Endothelial cell of umbilical vein (primary cell): ENCODE data around the gene DAO. TPM values are rescaled to one million over a fixed set of nuclear protein-coding genes. Genes with fewer than 3 reads are reported as not detected.

Experiments used
- BruUV-seq: library from RNA; stranded (reverse); fragments of 400-500 nt; replicated peaks from 2 replicates; lab custom pipeline; 2021; lab: Mats Ljungman, UMichigan
- CTCF ChIA-PET: fragments of 300-600, 350-600 bp; sonication (Branson Sonifier 250); formaldehyde crosslinking; loops from one replicate; lab custom pipeline; 2021; ENCODE audit warnings: antibody characterized with exemption, inconsistent platforms; lab: Charles Lee
- POLR2A ChIA-PET: fragments of 300-600, 350-600 bp; sonication (Branson Sonifier 250); formaldehyde crosslinking; loops from one replicate; lab custom pipeline; 2021; ENCODE audit warnings: antibody characterized with exemption, inconsistent platforms; lab: Charles Lee
- DNase-seq: peaks from one replicate; pipeline ENCODE4 v3.0.0-alpha.2; 2011; ENCODE audit warnings: low read depth, low spot score
- FAIRE-seq: peaks from 2 replicates; lab custom pipeline; 2011; peaks lifted over from hg19 to GRCh38; lab: Jason Lieb, UNC
- H2AFZ ChIP-seq: 2 replicates; pipeline ENCODE4 v1.6.0; 2012; ENCODE audit warnings: low read depth, low read length, control low read depth, inconsistent platforms
- H3K27ac ChIP-seq: 2 replicates; pipeline ENCODE4 v1.5.1; 2011; ENCODE audit warnings: low read depth, mild to moderate bottlenecking, control low read depth, low read length, moderate library complexity; ENCODE audit not compliant: insufficient read depth
- H3K27me3 ChIP-seq, 2 experiments: 2 replicates each; pipeline versions ENCODE4 v1.6.0 to v1.6.1; 2011; ENCODE audit warnings: low read length in 2 of 2, mixed read lengths in 1 of 2; ENCODE audit not compliant: control insufficient read depth in 2 of 2, insufficient read depth in 2 of 2
- H3K36me3 ChIP-seq, 2 experiments: 2 replicates in 1 of 2; 3 replicates in 1 of 2; pipeline ENCODE4 v1.5.1; 2011; ENCODE audit warnings: low read length in 2 of 2, mild to moderate bottlenecking in 1 of 2, moderate library complexity in 1 of 2; ENCODE audit not compliant: control insufficient read depth in 2 of 2, insufficient read depth in 2 of 2; ENCODE audit errors: extremely low read depth in 1 of 2
- H3K4me1 ChIP-seq: 3 replicates; pipeline ENCODE4 v1.5.1; 2011; ENCODE audit warnings: mild to moderate bottlenecking, low read length; ENCODE audit not compliant: control insufficient read depth, insufficient read depth; ENCODE audit errors: extremely low read depth
- H3K4me2 ChIP-seq: 2 replicates; pipeline ENCODE4 v1.6.1; 2011; ENCODE audit warnings: low read length, control low read depth, mixed read lengths; ENCODE audit not compliant: insufficient read depth
- H3K4me3 ChIP-seq, 3 experiments: fragments of 200-600 bp in 1 of 3; sonication (generic), shearing (Covaris generic) in 1 of 3; replicated peaks in 1 of 3; 2 replicates each; pipeline ENCODE4 v1.5.1; 2011 to 2016; ENCODE audit warnings: control low read depth in 3 of 3, low read length in 3 of 3, mild to moderate bottlenecking in 2 of 3, inconsistent platforms in 1 of 3, low read depth in 1 of 3, moderate library complexity in 1 of 3; ENCODE audit not compliant: insufficient read depth in 1 of 3
- H3K79me2 ChIP-seq: 2 replicates; pipeline ENCODE4 v1.6.0; 2012; ENCODE audit warnings: low read length, inconsistent platforms; ENCODE audit not compliant: control insufficient read depth, insufficient read depth
- H3K9ac ChIP-seq: replicated peaks from 2 replicates; pipeline ENCODE3; 2011; ENCODE audit warnings: low read length, control low read depth; ENCODE audit not compliant: insufficient read depth; ENCODE audit errors: extremely low read depth
- H3K9me1 ChIP-seq: replicated peaks from 3 replicates; pipeline ENCODE4 v1.6.0; 2011; ENCODE audit warnings: mild to moderate bottlenecking, low read length; ENCODE audit not compliant: control insufficient read depth, insufficient read depth; ENCODE audit errors: extremely low read depth
- H3K9me3 ChIP-seq: replicated peaks from 2 replicates; pipeline ENCODE4 v1.5.1; 2012; ENCODE audit warnings: low read length, inconsistent platforms; ENCODE audit not compliant: control insufficient read depth, insufficient read depth
- H4K20me1 ChIP-seq: replicated peaks from 2 replicates; pipeline ENCODE3; 2011; ENCODE audit warnings: mild to moderate bottlenecking, low read length; ENCODE audit not compliant: control insufficient read depth, insufficient read depth; ENCODE audit errors: extremely low read depth
- EZH2 ChIP-seq: IDR thresholded peaks from 2 replicates; pipeline ENCODE4 v1.6.1; 2012; ENCODE audit warnings: borderline replicate concordance, low read depth, mild to moderate bottlenecking, moderate library complexity, low read length, inconsistent platforms; ENCODE audit not compliant: severe bottlenecking
- FOS ChIP-seq: IDR thresholded peaks from 2 replicates; pipeline ENCODE4 v1.6.1; 2011; ENCODE audit warnings: mild to moderate bottlenecking, low read length, moderate library complexity, borderline replicate concordance; ENCODE audit not compliant: insufficient read depth
- GATA2 ChIP-seq: IDR thresholded peaks from 2 replicates; pipeline ENCODE4 v1.7.0; 2011; ENCODE audit warnings: low read depth, mild to moderate bottlenecking, moderate library complexity, mixed read lengths, low read length; ENCODE audit not compliant: insufficient read length, insufficient read depth
- JUN ChIP-seq: IDR thresholded peaks from 2 replicates; pipeline ENCODE4 v1.6.1; 2011; ENCODE audit warnings: borderline replicate concordance, low read depth; ENCODE audit not compliant: insufficient read length, insufficient read depth
- MYC ChIP-seq: IDR thresholded peaks from one replicate; pipeline ENCODE4 v1.6.1; 2011; ENCODE audit warnings: mild to moderate bottlenecking, low read depth, low read length
- POLR2A ChIP-seq: IDR thresholded peaks from 2 replicates; pipeline ENCODE4 v1.6.1; 2012; ENCODE audit warnings: low read depth, mild to moderate bottlenecking, control low read depth, low read length
- POLR2AphosphoS5 ChIP-seq: IDR thresholded peaks from 2 replicates; pipeline ENCODE4 v1.6.1; 2012; ENCODE audit warnings: low read depth, mild to moderate bottlenecking, control low read depth, low read length, moderate library complexity; ENCODE audit not compliant: insufficient read depth
- dilution Hi-C: fragments of 300-500 bp; cut with MboI; formaldehyde crosslinking; loops from one replicate; pipeline ENCODE4 v1.15.0; 2019; ENCODE audit warnings: low sequenced_read_pairs; ENCODE audit not compliant: extremely low pct_ligation_motif_present
- intact Hi-C: fragments of 100-400 bp; cut with micrococcal nuclease; formaldehyde crosslinking; loops from one replicate; pipeline ENCODE4 v1.10.0; 2022
- polyA plus RNA-seq, 4 experiments: library from polyadenylated mRNA; depleted of rRNA in 3 of 4; stranded (reverse) in 3 of 4; unstranded in 1 of 4; fragments of >200 nt; gene quantifications; 2 replicates each; pipeline versions ENCODE4 v1.2.1 to v1.2.3, GENCODE V29; 2011 to 2012; ENCODE audit warnings: missing spikeins in 1 of 4
- total RNA-seq: library from RNA; stranded (reverse); gene quantifications from 2 replicates; pipeline ENCODE4 v1.2.3, GENCODE V29; 2021
- TF ChIP-seq, protein P1 (sequence below), 2 donors: IDR thresholded peaks; 1 replicate in 1 of 2; 2 replicates in 1 of 2; pipeline ENCODE4 v1.5.1; 2011; ENCODE audit warnings: low read length in 2 of 2, mild to moderate bottlenecking in 2 of 2, moderate library complexity in 2 of 2, control low read depth in 1 of 2, inconsistent platforms in 1 of 2, low read depth in 1 of 2; ENCODE audit not compliant: insufficient read depth in 1 of 2; ENCODE audit errors: extremely low read depth in 1 of 2
- TF ChIP-seq, protein P2 (sequence below): IDR thresholded peaks from 2 replicates; pipeline ENCODE4 v1.6.1; 2011; ENCODE audit not compliant: insufficient read depth, insufficient read length

Gene DAO
- total and polyA plus RNA-seq, 2 donors (not counting 3 experiments of a cell fraction or from before 2014, with no cell fraction given), result not detected

DNA sequence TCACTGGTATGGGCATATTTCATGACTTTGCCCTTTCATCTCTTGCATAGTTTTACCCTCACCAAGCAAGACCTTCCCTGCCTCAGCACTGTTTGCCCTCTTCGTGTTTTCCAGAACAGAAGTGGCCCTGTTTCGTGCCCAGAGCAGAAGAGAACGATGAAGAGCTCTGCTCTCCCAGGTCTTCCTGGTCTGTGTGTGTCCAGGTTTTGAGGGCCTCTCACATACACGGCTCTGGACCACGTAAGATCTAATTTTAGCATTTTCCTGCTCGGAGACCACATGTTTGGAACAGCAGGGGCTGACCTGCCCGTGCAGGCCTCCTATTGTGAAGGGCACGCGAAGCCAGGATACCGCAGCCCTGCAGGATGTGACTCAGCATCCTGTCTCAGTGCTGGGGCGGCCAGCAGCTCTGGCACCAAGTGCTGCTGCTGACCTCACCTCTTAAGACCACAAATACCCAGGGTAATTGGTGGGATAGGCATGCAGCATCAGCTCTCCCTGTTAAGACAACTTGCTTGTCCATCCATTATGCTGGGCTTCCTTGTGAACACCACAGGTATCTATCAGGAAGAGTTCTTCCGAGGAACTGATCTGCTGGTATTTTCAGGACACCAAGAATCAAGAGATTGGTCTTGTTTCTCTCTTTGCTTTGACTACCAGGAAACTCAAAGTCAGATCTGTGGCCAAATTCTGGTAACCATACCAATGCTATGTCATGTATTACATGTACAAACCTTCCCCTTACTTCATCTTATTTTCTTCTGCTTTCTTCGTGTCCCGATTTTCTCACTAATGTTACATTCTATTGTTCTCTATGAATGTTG is 41.5 kb upstream of the DAO start:
- CTCF ChIA-PET, result interaction anchor here (1.0 to 6.5 kb wide), 12 partner anchors 11 to 220 kb away, joined by 3 to 63 read pairs (median 4); no protein-coding TSS in a partner anchor
- Histone ChIP-seq H3K9ac (peak overlapping the region; percentile 95), H3K79me2 (peaks cover 59% of the 10 kb centered on the region), H3K27ac (peak overlapping the region; percentile 98), H3K36me3 (peaks cover 5 to 17% of the 10 kb centered on the region in 2 experiments), H3K4me2 (peak overlapping the region; percentile 54), H3K4me1 (peaks cover 70% of the 10 kb centered on the region), H3K27me3 (no peaks in the 10 kb centered on the region), H3K9me3 (no peaks in the 10 kb centered on the region), H3K9me1 (no peaks in the 10 kb centered on the region), H4K20me1 (no peaks in the 10 kb centered on the region), H3K4me3 (peak overlapping the region in 1 of 3 experiments; percentile 16), H2AFZ (no peak overlapping the region)
- FAIRE-seq, result peak; percentile 97
- POLR2A ChIA-PET, result interaction anchor here (0.6 to 3.9 kb wide), 10 partner anchors 8 to 276 kb away, joined by 3 to 53 read pairs (median 4); partner anchors contain the start of genes ISCU and SSH1
- dilution Hi-C loops (loop anchor here (25.0 kb wide), 1 partner anchor 176 kb away; no protein-coding TSS in a partner anchor), intact Hi-C loops (loop anchor here (1.0 kb wide), 3 partner anchors 12 to 147 kb away; no protein-coding TSS in a partner anchor)
- TF ChIP-seq GATA2 (peak; percentile 70), MYC (peak; percentile 99), POLR2A (peak; percentile 79), FOS (peak; percentile 96), EZH2 (no peak), POLR2AphosphoS5 (peak; percentile 100), JUN (peak; percentile 97)
- TF ChIP-seq, protein P1, sequence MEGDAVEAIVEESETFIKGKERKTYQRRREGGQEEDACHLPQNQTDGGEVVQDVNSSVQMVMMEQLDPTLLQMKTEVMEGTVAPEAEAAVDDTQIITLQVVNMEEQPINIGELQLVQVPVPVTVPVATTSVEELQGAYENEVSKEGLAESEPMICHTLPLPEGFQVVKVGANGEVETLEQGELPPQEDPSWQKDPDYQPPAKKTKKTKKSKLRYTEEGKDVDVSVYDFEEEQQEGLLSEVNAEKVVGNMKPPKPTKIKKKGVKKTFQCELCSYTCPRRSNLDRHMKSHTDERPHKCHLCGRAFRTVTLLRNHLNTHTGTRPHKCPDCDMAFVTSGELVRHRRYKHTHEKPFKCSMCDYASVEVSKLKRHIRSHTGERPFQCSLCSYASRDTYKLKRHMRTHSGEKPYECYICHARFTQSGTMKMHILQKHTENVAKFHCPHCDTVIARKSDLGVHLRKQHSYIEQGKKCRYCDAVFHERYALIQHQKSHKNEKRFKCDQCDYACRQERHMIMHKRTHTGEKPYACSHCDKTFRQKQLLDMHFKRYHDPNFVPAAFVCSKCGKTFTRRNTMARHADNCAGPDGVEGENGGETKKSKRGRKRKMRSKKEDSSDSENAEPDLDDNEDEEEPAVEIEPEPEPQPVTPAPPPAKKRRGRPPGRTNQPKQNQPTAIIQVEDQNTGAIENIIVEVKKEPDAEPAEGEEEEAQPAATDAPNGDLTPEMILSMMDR (IDR thresholded peaks at IDR 0.05; ENCODE audit: extremely low read depth in 1 of 2, insufficient read depth in 1 of 2, low read depth in 1 of 2, low read length in 2 of 2), result no peak
- TF ChIP-seq, protein P2, sequence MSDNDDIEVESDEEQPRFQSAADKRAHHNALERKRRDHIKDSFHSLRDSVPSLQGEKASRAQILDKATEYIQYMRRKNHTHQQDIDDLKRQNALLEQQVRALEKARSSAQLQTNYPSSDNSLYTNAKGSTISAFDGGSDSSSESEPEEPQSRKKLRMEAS, result peak; percentile 79
- BruUV-seq, result no TSS peak
- DNase-seq, result peak; percentile 100
